ENCODE data around the gene SPON1. TPM values are rescaled to one million over a fixed set of nuclear protein-coding genes. Genes with fewer than 3 reads are reported as not detected.

The SPON1 gene
- total and polyA plus RNA-seq, 2 donors (not counting 1 experiment from before 2014, with no cell fraction given), result 0.30 TPM; not detected in 1

DNA sequence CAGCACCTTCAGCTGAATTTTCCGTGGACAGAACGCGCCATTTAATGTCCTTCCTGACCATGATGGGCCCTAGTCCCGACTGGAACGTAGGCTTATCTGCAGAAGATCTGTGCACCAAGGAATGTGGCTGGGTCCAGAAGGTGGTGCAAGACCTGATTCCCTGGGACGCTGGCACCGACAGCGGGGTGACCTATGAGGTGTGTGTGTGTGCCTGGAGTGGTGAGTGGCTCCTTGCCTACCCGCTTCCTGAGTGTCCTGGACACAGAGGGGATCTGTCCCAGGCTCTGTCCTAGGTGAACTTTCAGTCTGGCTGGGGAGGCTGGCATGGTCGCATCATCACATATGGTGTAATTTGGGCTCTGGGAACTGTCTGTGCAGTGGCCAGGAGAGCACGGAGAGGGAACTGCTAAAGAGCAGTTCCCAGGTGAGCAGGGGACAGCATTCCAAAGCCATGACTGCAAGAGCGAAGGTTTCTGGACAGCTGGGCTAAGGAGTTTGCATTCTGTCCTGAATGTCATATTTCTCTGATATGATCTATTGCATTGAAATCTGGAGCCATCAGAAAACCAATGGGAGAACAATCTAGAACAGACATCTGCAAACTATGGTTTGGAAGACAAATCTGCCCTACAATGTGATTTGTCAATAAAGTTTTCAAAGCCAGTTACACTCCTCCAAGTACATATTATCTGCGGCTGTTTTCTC is 292.2 kb downstream of the SPON1 start:
- DNase-seq (no peak), ATAC-seq (ENCODE audit: low read depth) (no peak)
- TF ChIP-seq CTCF (IDR thresholded peaks at IDR 0.05), result no peak
- no peak for TF ChIP-seq EZH2 (IDR thresholded peaks at IDR 0.05; ENCODE audit: borderline replicate concordance, insufficient read depth, low read depth, low read length, poor library complexity, severe bottlenecking)
- CTCF ChIA-PET, result interaction anchor here (5.2 kb wide), 1 partner anchor 300 kb away, joined by 113 read pairs; no protein-coding TSS in a partner anchor
- no peak overlapping the region for H3K27ac ChIP-seq (ENCODE audit: low read length in 2 of 2)
- H3K79me2 ChIP-seq (ENCODE audit: control insufficient read depth, insufficient read depth, low read length), result no peaks in the 10 kb centered on the region
- H3K4me3 Mint-ChIP-seq, result no peak overlapping the region
- H3K4me2 ChIP-seq (replicated peaks; ENCODE audit: low read depth, low read length, poor library complexity, severe bottlenecking), result no peak overlapping the region
- peaks cover 17% of the 10 kb centered on the region for H3K27me3 Mint-ChIP-seq
- H3K27me3 ChIP-seq (replicated peaks in 1 of 4; ENCODE audit: control extremely low read depth in 1 of 4, control insufficient read depth in 3 of 4, insufficient read depth in 4 of 4, low read length in 3 of 4), result peaks cover 0 to 13% (median 1%) of the 10 kb centered on the region in 4 experiments
- H3K9me3 Mint-ChIP-seq (ENCODE audit: insufficient read depth), result no peaks in the 10 kb centered on the region
- no peak overlapping the region for H3K9ac ChIP-seq (ENCODE audit: low read length)
- H4K20me1 ChIP-seq (ENCODE audit: control insufficient read depth, insufficient read depth, low read length, poor library complexity, severe bottlenecking), result no peaks in the 10 kb centered on the region
- POLR2A ChIA-PET, result interaction anchor here (0.6 kb wide), 1 partner anchor 542 kb away, joined by 7 read pairs; no protein-coding TSS in a partner anchor
- H3K9me3 ChIP-seq (ENCODE audit: control extremely low read depth in 1 of 3, control insufficient read depth in 2 of 3, insufficient read depth in 1 of 3, low read length in 2 of 3), result no peaks in the 10 kb centered on the region
- no peak overlapping the region for H3K27ac Mint-ChIP-seq
- H3K36me3 ChIP-seq (replicated peaks in 1 of 2; ENCODE audit: control extremely low read depth in 1 of 2, control insufficient read depth in 1 of 2, extremely low read depth in 1 of 2, insufficient read depth in 2 of 2, low read length in 1 of 2), result no peaks in the 10 kb centered on the region
- intact Hi-C loops (cut with micrococcal nuclease), result no loop called here
- H2AFZ ChIP-seq (ENCODE audit: insufficient read depth, low read depth, low read length, poor library complexity, severe bottlenecking), result no peak overlapping the region
- no peaks in the 10 kb centered on the region for H3K4me1 ChIP-seq (ENCODE audit: control insufficient read depth in 2 of 2, insufficient read depth in 2 of 2, low read length in 2 of 2)
- WGBS (ENCODE audit: insufficient coverage), result 93% methylated on average over 12 of the region's 13 CpGs
- no peaks in the 10 kb centered on the region for H3K4me1 Mint-ChIP-seq
- no peak overlapping the region for H3K4me3 ChIP-seq (ENCODE audit: control extremely low read depth in 1 of 5, extremely low read depth in 1 of 5, insufficient read depth in 1 of 5, low read depth in 2 of 5, low read length in 4 of 5)

DNA sequence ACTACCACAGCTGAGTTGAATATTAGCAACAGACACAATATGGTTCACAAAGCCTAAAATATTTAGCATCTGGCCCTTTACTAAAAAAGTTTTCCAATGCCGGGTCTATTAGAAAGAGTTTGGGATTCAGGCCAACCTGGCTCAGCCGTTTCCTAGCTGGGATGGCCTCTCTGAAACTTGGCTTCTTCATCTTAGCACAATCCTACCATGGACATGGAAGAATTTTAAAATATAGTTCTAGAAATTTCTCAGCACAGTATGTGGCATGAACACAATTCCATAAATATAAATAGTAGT is 292.7 kb downstream of the SPON1 start:
- H3K27me3 Mint-ChIP-seq, result peaks cover 17% of the 10 kb centered on the region
- no CpG with 5 or more reads among the region's 2 CpGs for WGBS (ENCODE audit: insufficient coverage)

More for the DNA sequence above, 292.7 kb downstream of the SPON1 start:
- Mint-ChIP-seq H3K4me3 (no peak overlapping the region), H3K4me1 (no peaks in the 10 kb centered on the region), H3K9me3 (ENCODE audit: insufficient read depth) (no peaks in the 10 kb centered on the region), H3K27ac (no peak overlapping the region)
- H3K27ac ChIP-seq (ENCODE audit: low read length in 2 of 2), result no peak overlapping the region
- H3K4me2 ChIP-seq (replicated peaks; ENCODE audit: low read depth, low read length, poor library complexity, severe bottlenecking), result no peak overlapping the region
- no peak overlapping the region for H2AFZ ChIP-seq (ENCODE audit: insufficient read depth, low read depth, low read length, poor library complexity, severe bottlenecking)
- ATAC-seq (ENCODE audit: low read depth) (no peak), DNase-seq (no peak)
- POLR2A ChIA-PET, result no interaction called here
- H3K9ac ChIP-seq (ENCODE audit: low read length), result no peak overlapping the region
- CTCF ChIA-PET, result no interaction called here
- no peaks in the 10 kb centered on the region for H3K79me2 ChIP-seq (ENCODE audit: control insufficient read depth, insufficient read depth, low read length)
- H3K36me3 ChIP-seq (replicated peaks in 1 of 2; ENCODE audit: control extremely low read depth in 1 of 2, control insufficient read depth in 1 of 2, extremely low read depth in 1 of 2, insufficient read depth in 2 of 2, low read length in 1 of 2), result no peaks in the 10 kb centered on the region
- H3K4me3 ChIP-seq (ENCODE audit: control extremely low read depth in 1 of 5, extremely low read depth in 1 of 5, insufficient read depth in 1 of 5, low read depth in 2 of 5, low read length in 4 of 5), result no peak overlapping the region
- H3K9me3 ChIP-seq (ENCODE audit: control extremely low read depth in 1 of 3, control insufficient read depth in 2 of 3, insufficient read depth in 1 of 3, low read length in 2 of 3), result no peaks in the 10 kb centered on the region
- no peaks in the 10 kb centered on the region for H4K20me1 ChIP-seq (ENCODE audit: control insufficient read depth, insufficient read depth, low read length, poor library complexity, severe bottlenecking)
- intact Hi-C loops (cut with micrococcal nuclease), result no loop called here
- no peak for TF ChIP-seq EZH2 (IDR thresholded peaks at IDR 0.05; ENCODE audit: borderline replicate concordance, insufficient read depth, low read depth, low read length, poor library complexity, severe bottlenecking)
- no peak for TF ChIP-seq CTCF (IDR thresholded peaks at IDR 0.05)
- H3K4me1 ChIP-seq (ENCODE audit: control insufficient read depth in 2 of 2, insufficient read depth in 2 of 2, low read length in 2 of 2), result no peaks in the 10 kb centered on the region
- H3K27me3 ChIP-seq (replicated peaks in 1 of 4; ENCODE audit: control extremely low read depth in 1 of 4, control insufficient read depth in 3 of 4, insufficient read depth in 4 of 4, low read length in 3 of 4), result peaks cover 0 to 13% (median 0%) of the 10 kb centered on the region in 4 experiments

All from B cell (primary cell).